GM19463 (cell line): ENCODE measurements around the gene LIPJ.

Experiments used
- ATAC-seq: cut with Tn5 transposase; IDR thresholded peaks from one replicate; pipeline ENCODE4 v1.9.1; 2021; ENCODE audit warnings: mild to moderate bottlenecking, moderate library complexity; ENCODE audit not compliant: unreplicated experiment

Gene LIPJ

DNA sequence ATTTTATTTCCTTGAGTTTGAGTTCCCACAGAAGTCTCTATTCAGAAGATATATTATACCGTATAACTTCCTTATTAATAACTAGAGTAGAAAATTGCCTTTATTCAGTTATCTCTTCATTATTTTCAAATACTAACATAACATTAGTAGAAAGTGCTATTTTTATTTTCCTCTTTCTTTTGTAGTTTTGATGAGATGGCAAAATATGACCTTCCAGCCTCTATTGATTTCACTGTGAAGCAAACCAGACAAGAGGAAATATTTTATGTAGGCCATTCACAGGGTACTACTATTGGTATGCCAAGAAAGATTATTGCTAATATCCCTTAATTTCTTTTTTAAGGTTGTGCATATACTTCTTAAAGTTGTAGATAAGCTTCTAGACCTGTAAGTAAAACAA, 7.9 kb downstream of the LIPJ start:
- no peak for ATAC-seq

DNA sequence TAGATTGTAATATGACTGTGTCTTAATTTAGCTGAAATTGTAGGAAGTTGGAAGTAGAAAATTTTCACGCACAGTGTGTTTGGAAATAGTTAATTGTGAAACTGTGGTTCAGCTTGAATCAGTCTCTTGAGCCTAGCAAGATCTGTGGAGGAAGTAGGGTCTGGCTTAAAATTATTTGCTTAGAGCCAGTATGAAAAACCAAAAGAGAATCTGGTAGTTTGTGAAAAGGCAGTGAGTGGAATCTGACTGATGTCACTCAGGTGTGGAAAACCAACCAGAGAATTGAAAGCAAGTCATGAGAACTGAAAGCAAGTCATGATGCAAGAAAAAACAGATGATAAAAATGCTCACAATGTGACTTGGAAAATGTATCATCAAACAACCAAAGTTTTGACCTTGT, 11.5 kb downstream of the LIPJ start:
- peak; percentile 86 for ATAC-seq

DNA sequence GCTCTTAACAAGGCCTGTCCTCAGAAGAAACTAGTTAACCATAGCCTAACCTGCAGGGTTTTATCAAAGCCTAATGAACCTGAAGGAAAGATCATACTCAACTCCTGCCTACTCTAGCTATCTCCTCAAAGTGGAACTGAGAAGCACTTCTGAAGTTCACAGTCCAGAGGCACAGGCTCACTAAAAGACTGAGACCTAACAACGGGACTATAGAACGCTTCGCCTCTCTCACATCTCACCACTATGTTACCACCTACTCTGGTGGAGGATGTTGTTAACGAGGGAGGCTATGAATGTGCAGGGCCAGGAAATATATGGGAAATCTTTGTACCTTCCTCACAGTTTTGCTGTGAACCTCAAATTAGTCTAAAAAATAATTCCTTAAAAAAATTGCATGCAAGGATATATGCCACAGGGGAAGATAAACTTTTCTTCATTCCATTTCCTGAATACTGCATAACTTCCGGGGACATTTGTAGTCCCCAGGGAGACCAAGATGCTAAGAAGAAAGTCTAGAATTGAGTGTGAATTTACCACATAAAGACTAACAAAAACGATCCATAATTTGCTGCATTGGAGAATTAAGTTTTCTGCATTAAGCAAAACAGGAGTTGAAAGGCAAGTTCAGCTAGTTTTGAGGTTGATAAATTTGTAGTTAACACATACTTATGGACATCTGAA, 21.6 kb downstream of the LIPJ start:
- no peak for ATAC-seq

DNA sequence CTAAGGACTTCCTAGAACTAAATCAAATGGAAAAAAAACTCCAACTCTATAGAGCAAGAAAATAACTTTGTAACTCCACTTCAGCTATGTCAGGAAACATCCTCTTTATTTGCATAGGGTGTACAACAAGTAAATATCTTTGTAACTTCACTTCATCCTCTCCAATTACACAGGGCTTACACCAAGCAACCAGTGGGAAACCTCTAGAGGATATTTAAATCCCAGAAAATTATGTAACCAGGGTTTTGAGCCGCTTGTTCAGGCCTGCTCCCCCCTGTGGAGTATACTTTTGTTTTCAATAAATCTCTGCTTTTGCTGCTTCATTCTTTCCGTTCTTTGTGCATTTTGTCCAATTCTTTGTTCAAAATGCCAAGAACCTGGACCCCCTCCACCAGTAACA, 22.2 kb downstream of the LIPJ start:
- ATAC-seq = no peak

DNA sequence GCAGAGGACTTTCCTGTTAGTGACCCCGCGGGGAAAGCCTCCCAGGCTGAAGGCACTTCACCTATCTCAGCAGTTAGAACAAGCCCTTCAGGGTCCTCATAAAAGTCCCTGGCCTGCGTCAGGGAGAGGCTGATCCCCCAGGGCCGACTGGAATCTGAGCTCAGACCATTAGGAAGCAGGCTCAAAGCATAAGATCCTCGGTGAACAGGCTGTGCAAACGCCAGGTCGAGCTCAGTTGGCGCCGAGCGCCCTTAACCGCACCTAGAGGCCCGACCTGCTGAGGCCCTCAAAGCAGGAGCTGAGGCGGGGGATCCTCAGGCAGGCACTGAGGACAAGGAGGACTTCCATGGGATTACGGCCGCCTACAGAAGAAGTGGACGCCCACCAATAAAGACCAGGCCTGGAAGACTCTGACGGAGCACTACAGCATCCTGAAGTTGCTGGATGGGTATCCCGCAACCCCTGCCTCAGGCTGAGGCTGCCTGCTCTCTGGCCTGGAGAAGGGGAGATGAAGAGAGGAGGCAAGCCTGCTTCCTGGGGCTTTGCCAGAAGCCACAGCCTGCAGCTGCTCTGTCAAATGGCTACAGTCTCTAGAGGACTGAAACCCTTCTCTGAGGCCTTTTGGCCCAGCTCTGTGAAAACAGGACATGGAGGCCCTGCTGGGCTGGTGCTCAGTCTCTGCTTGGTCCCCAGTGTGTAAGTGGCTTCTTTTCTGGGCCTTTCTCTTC, 29.9 kb downstream of the LIPJ start:
- no peak for ATAC-seq

DNA sequence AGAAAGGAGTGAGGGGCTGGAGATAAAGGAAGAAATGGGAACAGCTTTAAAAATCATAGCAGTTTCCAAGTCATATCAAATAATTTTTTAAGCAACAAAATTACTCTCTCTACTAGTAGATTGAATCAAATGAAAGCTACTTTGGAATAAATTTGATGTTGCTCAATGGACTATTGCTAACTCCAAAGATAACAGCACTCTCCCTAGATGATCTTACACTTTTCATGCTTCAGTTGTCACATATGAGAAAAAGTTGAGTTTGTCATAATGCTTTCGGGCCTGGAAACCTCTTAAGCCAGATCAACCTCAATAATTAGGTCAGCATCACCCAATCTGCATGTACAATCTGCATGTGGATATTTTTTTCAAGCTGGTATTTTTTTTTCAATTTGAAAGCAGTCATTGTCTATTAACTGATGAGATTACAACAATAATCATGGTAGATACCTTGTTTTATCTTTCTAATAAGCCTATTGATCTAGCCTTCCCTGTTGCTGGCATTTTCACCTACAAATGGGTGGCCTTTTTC, 31.3 kb downstream of the LIPJ start:
- no peak for ATAC-seq

DNA sequence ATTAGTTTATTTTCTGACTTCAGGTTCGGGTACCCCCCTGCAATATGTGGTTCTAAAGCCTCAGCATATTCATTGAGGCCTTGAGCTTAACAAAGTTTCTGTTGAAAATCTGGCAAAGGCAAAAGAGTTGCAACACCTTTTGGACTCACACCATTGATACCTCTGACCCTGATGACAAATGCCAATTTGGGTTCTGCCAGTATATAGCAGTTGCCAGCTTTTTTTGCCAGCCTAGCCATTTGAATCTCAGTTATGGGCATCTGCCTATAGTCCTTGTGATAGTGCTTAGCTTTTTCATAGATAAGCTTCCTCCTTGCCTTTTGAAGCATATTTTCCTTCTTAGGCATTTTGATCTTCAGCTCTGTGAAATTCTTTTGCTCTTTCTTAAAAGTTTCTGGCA, 31.9 kb downstream of the LIPJ start:
- no peak for ATAC-seq

DNA sequence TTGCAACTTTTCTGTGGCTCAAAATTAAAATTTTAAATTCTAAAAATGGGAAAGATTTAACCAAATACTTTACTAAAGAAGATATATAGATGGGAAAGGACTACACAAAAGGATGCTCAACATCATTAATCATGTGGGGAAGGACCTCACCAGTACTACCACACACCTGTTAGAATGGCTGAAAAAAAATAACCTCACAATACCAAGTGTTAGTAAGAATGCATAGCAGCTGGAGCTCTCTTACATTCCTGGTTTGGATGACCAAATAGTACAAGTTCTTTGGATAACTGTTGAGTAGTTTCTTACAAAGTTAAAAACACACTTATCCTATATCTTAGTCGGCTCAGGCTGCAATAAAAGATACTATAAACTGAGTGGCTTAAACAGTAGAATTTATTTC, 33.9 kb downstream of the LIPJ start:
- ATAC-seq = no peak

DNA sequence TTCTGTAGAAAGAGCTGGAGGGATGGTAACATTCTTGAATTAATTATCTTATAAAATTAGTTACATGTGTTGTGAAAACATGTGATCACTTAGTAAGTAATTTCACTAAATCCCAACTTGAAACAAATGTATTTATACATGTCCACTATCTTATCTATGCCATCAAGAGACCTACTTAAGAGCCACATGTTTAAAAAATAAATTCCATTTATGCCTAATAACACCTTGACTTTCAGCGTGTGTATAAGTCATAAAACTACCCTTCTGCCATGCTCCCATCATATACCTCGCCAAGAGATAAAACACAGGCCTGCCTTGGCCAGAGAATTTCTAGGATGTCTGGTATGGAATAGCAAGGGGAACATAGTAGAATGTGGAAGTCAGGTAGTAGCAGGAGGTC, 37.3 kb downstream of the LIPJ start:
- no peak for ATAC-seq

DNA sequence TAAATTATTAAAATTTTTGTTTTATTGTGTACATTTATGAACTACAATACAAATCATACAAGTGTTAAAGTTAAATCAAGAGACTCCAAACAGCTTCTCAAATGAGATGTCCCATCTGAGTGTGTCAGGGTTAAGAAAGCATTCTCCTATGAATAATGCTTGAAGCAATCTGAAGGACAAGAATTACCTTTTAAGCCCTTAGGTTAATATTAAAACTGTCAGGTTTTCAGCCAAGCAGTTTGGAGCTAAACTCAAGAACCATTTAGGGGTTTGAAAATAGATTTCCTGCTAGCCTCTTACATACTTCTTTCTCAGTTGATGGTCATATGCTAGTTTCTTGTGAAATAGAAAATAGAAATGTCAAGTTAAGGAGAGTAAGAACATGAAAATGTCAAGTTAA, 38.3 kb downstream of the LIPJ start:
- ATAC-seq = no peak

DNA sequence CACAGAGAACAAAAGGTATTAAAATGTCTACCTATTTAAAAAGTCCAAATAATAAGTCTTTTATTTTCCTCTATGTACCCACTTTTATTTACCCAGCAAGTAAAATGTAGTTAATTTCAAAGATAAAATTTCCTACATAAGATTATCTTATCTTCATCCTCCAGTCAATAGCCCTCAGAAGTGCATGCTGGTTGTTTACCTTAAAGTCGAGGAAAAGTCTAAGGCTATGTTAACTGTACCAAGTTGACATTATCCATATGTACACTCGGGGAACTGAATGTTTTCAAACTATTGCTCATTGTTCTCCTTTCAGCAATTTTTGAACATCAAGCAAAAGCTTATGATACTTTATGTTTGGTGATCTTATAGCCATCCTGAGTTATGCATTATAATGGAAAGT, 53.6 kb downstream of the LIPJ start:
- no peak for ATAC-seq

DNA sequence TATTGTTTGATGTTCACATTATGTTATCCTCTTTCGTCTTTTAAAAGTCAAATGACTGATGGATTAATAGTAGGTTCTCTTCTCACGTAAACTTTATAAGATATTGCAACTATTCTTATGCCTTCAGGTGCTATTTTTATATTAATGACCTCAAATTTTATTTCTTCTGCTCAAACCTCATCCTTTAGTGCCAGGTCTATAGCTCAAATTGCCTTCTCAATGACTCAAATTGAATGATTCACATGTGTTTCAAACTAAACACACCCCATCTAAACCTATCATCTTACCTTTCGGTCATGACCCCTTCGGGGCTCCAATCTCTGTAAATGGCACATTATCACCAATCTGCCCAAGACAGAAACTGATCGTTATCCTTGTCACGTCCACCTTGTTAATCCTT, 55.6 kb downstream of the LIPJ start:
- no peak for ATAC-seq

DNA sequence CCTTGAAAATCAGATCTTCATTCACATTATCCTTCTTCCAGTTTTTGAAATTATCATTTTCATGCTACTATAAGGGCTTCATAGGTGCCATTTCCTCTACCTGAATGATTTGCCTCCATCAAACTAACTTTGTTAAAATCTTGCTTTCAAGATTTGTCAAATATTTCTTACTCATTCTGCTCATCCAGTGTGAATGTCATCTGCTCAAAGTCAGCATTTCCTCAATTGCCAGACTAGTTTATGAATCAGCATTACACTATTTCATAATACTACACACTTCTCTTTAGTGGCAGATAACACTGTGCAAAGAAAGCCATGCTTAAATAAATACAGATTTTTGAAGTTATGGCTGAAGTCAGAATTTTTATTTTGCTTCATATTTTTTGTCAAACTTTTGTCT, 56.4 kb downstream of the LIPJ start:
- ATAC-seq = no peak

DNA sequence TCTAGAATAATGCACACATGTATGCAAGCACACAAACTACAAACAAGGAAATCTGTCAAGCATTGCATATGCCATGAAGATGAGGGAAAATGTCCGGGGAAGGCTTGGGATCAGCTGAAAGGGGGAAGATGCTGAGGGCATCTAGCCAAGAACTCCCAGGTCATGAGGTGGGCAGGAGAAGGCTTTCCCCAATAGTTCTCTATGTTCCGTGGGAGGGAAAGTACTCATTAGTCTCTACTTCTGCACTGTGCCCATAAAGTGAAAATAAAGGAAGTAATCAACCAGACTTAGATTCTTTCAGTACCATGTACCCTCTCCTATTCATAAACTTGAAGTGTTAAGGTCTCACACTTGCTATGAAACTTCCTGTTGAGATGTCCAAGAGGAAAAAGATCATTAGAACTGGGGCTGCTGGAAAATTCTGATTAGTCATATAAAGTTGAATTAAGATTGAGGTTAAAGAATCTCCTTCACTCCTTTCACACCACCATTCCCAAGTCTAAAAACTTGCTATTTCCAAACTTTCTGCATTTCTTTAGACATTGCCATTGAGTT, 60.6 kb downstream of the LIPJ start:
- ATAC-seq = no peak

- no peak for ATAC-seq
These were observed 64.6 kb downstream of the LIPJ start for GRCh38 chr10:88651101-88651551.

DNA sequence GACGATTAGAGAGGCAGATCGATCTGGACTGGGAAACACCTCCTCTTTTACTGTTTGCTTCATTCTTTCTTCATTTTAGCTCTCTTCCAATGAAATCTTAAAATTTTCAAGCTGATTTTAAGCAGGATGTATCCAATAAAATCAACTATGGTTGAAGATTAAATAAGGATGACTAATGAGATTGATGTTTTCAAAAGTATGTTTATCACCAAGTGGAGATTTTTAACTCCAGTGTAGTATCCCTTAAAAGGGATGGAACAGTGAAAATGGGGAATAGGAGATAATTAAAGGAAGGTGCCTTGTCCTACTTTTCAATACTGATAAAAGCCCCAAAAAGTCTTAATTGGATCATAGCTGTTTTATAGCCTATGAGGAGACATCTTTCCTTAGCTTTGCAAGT, 66.1 kb downstream of the LIPJ start:
- no peak for ATAC-seq
